ENCODE data around the gene PPP6R3.

The PPP6R3 gene

GRCh38 chr11:68594123-68594522 is 133.6 kb downstream of the PPP6R3 start:
- TF ChIP-seq CTCF (IDR thresholded peaks at IDR 0.05) = no peak

GRCh38 chr11:68596231-68596630 is 135.7 kb downstream of the PPP6R3 start:
- no peak for TF ChIP-seq CTCF (IDR thresholded peaks at IDR 0.05)

GRCh38 chr11:68598816-68599653 is 138.5 kb downstream of the PPP6R3 start:
- TF ChIP-seq CTCF (IDR thresholded peaks at IDR 0.05) = no peak

- no peak for TF ChIP-seq CTCF (IDR thresholded peaks at IDR 0.05)
These were observed 140.6 kb downstream of the PPP6R3 start for GRCh38 chr11:68601147-68601546.

- TF ChIP-seq CTCF (IDR thresholded peaks at IDR 0.05) = no peak
These were observed 149.2 kb downstream of the PPP6R3 start for GRCh38 chr11:68609761-68610160.

GRCh38 chr11:68610452-68611116 is 150.0 kb downstream of the PPP6R3 start:
- TF ChIP-seq CTCF (IDR thresholded peaks at IDR 0.05) = peak; percentile 46; the same call in 1 of the 2 replicates

GRCh38 chr11:68615657-68616056 is 155.1 kb downstream of the PPP6R3 start:
- TF ChIP-seq CTCF (IDR thresholded peaks at IDR 0.05) = no peak
